Spleen (tissue), 7 donors: Measurements from ENCODE around the gene LGALS7.

Experiments
- POLR2A ChIP-seq, 3 donors: fragments of 450-650 bp; IDR thresholded peaks; one replicate each; pipeline ENCODE4 v1.5.1; 2017; ENCODE audit warnings: antibody characterized with exemption in 3 of 3, mild to moderate bottlenecking in 1 of 3
- POLR2AphosphoS5 ChIP-seq, 3 donors: sonication (generic); formaldehyde crosslinking; IDR thresholded peaks; one replicate each; pipeline ENCODE4 v1.5.1; 2017; ENCODE audit warnings: antibody characterized with exemption in 3 of 3
- TF ChIP-seq, protein P1 (sequence below), 11 experiments: fragments of 200-600 bp in 7 of 11; fragments of 450-650 bp in 4 of 11; sonication (generic) in 4 of 11; IDR thresholded peaks in 8 of 11; conservative IDR thresholded peaks in 3 of 11; 1 replicate in 7 of 11; 2 replicates in 4 of 11; pipeline versions ENCODE4 v1.4.0 to v1.8.0; 2016 to 2021; ENCODE audit warnings: antibody characterized with exemption in 11 of 11, inconsistent platforms in 4 of 11, mild to moderate bottlenecking in 1 of 11
- donor health status: DM: no; HTN: no; CAD: no; lungs with moderate emphysema.
- donor health status: DM: no; HTN: no; CAD: no.
- donor health status: DM: no; HTN: no; CAD: no.

DNA sequence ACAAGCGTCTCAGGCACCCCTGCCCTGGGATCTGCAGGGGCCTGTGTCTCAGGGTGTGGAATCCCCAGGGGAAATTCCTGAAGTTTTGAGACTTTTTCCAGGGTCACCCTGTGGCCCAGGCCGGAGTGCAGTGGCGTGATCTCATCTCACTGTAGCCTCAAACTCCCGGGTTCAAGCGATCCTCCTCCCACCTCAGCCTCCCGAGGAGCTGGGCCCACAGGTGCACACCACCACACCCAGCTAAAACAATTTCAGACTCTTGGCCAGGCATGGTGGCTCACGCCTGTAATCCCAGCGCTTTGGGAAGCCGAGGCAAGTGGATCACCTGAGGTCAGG lies 33.1 kb downstream of the LGALS7 start:
- TF ChIP-seq POLR2A (IDR thresholded peaks at IDR 0.05) (no peak), POLR2AphosphoS5 (IDR thresholded peaks at IDR 0.05) (no peak)
- TF ChIP-seq, protein P1, sequence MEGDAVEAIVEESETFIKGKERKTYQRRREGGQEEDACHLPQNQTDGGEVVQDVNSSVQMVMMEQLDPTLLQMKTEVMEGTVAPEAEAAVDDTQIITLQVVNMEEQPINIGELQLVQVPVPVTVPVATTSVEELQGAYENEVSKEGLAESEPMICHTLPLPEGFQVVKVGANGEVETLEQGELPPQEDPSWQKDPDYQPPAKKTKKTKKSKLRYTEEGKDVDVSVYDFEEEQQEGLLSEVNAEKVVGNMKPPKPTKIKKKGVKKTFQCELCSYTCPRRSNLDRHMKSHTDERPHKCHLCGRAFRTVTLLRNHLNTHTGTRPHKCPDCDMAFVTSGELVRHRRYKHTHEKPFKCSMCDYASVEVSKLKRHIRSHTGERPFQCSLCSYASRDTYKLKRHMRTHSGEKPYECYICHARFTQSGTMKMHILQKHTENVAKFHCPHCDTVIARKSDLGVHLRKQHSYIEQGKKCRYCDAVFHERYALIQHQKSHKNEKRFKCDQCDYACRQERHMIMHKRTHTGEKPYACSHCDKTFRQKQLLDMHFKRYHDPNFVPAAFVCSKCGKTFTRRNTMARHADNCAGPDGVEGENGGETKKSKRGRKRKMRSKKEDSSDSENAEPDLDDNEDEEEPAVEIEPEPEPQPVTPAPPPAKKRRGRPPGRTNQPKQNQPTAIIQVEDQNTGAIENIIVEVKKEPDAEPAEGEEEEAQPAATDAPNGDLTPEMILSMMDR (IDR thresholded peaks at IDR 0.05 in 8 of 11, conservative IDR thresholded peaks at IDR 0.05 in 3 of 11): no peak
